ENCODE measurements around the gene INSM2.

DNA sequence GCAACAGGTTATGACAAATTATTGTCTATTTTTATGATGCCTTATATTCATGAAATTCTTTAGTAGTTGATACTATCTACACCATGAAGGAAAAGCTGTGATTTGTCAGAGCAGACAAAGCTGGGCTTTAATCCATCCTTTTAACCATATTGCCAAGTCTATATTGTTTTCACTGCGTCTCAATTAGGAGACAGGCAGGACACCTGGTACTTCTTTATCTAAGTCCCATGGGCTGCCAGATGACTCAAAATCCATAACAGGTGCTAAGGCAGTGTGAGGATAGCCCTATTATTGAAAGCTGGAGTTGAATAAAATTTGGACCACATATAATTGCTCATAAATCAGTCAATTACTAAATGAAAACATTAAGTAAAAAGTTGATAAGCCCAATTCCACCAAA, 22.6 kb downstream of the INSM2 start:
- TF ChIP-seq POLR2AphosphoS5 (IDR thresholded peaks at IDR 0.05; ENCODE audit: low read depth, low read length) (no peak), POLR2A (IDR thresholded peaks at IDR 0.05; ENCODE audit: borderline replicate concordance, extremely low read depth, insufficient read depth, insufficient read length) (no peak), EZH2 (IDR thresholded peaks at IDR 0.05) (no peak), RAD21 (IDR thresholded peaks at IDR 0.05; ENCODE audit: low read depth) (no peak)
- TF ChIP-seq, protein P1, sequence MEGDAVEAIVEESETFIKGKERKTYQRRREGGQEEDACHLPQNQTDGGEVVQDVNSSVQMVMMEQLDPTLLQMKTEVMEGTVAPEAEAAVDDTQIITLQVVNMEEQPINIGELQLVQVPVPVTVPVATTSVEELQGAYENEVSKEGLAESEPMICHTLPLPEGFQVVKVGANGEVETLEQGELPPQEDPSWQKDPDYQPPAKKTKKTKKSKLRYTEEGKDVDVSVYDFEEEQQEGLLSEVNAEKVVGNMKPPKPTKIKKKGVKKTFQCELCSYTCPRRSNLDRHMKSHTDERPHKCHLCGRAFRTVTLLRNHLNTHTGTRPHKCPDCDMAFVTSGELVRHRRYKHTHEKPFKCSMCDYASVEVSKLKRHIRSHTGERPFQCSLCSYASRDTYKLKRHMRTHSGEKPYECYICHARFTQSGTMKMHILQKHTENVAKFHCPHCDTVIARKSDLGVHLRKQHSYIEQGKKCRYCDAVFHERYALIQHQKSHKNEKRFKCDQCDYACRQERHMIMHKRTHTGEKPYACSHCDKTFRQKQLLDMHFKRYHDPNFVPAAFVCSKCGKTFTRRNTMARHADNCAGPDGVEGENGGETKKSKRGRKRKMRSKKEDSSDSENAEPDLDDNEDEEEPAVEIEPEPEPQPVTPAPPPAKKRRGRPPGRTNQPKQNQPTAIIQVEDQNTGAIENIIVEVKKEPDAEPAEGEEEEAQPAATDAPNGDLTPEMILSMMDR (IDR thresholded peaks at IDR 0.05 in 2 of 3, conservative IDR thresholded peaks at IDR 0.05 in 1 of 3; ENCODE audit: borderline replicate concordance in 1 of 3, insufficient read depth in 1 of 3, low read depth in 2 of 3, low read length in 2 of 3): no peak
